Activated CD4-positive, alpha-beta T cell treated with anti-CD3 and anti-CD28 coated beads for 4 hours (primary cell): ENCODE results near the gene LRMDA.

Experiments
- DNase-seq, 2 donors: peaks; one replicate each; pipeline ENCODE4 v3.0.0-alpha.2; 2020

LRMDA gene

GRCh38 chr10:76333796-76334195, 902.4 kb downstream of the LRMDA start:
- no peak for DNase-seq

- no peak for DNase-seq
These were observed 902.8 kb downstream of the LRMDA start for GRCh38 chr10:76334255-76334654.

DNA sequence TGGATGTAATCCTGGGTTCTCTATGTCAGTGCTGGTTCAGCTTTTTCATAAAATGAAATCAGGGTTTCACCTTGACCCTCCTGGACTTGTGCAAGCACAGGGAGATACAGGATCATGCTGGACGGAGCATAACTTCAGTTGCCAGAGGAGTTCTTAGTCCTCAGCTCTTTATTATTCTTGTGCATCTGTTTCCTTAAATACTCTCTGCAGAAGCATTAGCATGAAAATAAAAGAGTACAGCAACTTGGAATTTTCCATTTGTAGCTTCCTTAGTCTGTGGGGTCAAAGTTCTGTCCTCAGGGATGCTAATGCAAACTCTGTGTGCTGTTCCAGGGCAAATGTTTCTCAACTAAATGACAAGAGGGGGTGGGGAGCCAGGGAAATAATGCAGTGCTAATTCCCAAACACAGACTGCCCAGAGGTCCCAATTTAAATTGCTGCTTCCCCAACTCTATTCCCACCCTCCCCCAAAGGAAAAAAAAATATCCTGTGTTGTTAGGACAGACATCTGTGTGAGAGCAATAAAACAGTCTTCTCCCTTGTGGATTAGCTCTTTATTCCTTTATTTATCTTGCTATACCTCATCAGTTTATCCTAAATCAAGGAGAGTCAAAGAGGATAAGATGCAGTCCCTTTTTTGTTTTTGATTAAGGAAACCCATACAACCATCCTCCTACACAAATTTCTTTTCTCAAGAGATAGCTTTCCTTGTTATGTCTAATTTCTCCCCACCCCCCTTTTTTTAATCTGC, 905.0 kb downstream of the LRMDA start:
- no peak for DNase-seq

DNA sequence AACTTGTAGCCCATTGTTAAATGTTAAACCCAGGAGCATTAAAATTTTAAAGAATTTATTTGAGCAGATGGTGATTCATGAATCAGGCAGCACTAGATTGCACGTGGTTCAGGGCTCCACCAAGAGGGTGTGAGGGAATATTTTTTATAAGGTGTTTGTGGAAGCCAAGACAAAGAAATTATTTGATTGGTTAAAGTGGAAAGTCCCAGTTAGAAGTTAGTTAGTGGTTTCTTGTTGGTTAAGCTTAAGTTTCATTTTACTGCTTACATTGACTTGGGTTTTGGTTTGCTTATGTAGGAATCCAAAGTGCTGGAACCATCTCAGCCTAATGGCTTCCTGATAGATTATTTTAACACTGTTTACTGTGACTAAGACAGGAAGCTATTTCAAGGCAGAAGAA, 906.2 kb downstream of the LRMDA start:
- no peak for DNase-seq

- DNase-seq, result no peak
These were observed 906.8 kb downstream of the LRMDA start for GRCh38 chr10:76338187-76338586.

- DNase-seq, result no peak
These were observed 910.3 kb downstream of the LRMDA start for GRCh38 chr10:76341740-76342139.

GRCh38 chr10:76342996-76343395, 911.6 kb downstream of the LRMDA start:
- no peak for DNase-seq

DNA sequence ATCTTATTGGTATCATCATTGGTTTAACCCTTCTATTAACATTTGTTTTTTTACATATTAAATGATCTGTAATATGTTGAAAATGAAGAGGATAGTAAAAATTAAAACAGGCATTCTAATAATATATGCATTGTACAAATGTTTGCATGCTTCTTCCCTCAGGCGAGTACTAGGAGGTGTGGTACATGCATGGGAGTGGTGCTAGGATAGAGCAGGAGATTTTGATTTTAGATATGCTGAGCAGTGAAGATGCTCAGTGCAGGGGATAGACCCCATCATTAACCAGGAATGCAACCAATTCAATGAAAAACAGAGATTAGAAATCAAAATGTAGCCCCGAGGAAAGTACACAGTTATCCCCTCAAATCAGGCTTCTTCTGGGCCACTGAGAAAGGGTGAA, 916.4 kb downstream of the LRMDA start:
- no peak for DNase-seq

- DNase-seq, result no peak
These were observed 919.2 kb downstream of the LRMDA start for GRCh38 chr10:76350583-76350982.

GRCh38 chr10:76352300-76352699, 920.9 kb downstream of the LRMDA start:
- no peak for DNase-seq

DNA sequence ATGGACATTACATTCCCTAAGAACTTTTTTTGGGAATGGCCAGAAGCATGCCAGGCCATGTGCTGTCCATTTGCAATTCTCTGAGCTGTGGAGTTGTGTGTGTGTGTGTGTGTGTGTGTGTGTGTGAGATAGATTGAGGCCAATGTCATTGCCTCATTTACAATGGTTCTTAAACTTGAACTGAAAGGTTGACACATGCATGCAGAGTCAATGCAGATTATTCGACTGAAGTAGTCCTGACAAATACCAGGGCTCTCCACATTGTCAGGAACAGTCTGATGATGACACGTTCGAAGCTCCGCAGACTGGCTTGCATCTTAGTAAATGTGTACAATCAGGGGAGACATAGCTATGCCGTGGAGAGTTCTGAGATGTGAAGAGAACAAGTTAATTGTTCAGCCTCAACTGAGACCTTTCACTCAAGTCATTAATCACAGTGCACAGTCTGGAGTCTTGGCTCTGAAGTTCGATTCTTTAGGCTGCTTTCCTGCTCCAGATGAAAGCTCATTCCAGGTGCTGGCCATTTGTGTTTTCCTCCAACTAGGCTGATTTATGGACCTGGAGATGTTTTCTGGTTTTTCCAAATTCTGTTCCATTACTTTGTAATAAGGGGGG, 921.9 kb downstream of the LRMDA start:
- DNase-seq, result no peak

GRCh38 chr10:76354212-76354738, 922.9 kb downstream of the LRMDA start:
- no peak for DNase-seq

DNA sequence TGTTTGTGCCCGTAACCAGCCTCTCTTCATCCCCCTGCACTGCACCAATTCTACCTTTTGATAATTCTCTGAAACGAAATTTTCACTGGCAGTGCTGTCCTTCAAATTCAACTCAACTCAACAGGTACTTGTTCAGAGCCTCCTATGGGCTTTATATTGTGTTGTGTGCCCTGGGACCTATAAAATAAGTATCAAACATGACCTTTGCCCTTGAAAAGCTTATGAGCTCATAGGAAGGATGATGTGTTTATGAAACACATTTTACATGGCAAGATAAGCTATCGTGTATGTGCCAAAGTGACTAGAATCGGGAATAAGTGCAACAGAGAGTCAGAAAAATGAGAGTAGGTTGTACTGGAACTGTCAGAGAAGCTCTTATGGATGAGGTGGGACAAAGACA, 923.5 kb downstream of the LRMDA start:
- no peak for DNase-seq

- DNase-seq, result no peak
These were observed 925.1 kb downstream of the LRMDA start for GRCh38 chr10:76356557-76356956.

- DNase-seq, result no peak
These were observed 926.4 kb downstream of the LRMDA start for GRCh38 chr10:76357726-76358415.

DNA sequence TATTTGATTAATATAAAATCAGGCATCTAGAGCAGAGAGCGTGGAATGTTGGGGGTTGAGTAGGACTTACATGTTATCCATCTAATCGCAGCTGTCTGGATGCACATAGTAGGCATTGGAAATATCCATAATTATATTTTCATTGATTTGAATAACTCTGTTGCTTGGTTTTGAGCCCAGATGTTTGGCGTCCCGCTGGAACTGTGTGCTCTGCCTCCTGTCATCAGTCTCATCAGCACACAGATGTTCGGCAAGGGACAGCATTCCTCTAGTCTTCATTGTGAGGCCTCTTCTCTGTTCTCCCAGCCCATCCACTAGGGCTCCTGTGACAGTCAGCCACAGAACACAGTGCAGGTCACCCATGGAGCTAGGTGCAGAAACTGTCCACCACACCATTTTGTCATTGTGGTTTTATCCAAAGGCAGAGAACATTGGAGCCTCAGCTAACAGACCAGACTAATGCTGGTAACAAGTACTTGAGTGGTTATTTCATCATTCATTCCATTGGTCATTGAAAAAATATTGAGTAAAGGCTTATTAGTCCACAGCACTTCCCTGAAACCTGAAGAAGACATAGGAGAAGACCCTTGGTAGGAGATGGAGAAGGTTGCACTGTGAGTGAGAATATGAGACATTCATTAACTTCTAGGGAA, 927.4 kb downstream of the LRMDA start:
- no peak for DNase-seq

DNA sequence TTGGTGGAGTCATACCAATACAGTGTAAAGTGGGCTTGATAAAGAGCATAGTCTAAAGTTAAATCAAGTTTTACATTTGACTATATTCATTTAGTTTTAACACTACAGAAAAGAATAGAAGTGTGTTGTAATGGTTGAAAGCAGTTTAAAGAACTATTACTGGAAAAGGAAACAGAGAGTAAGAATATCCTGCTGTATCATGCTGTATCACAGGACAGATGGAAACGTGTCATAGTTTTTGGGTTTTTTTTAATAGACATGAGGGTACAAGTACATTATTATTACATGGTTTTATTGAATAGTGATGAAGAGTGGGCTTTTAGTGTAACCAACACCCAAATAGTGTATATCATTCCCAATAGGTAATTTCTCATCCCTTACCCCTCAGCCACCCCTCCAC, 944.3 kb downstream of the LRMDA start:
- no peak for DNase-seq

- no peak for DNase-seq
These were observed 951.0 kb downstream of the LRMDA start for GRCh38 chr10:76382381-76382851.

DNA sequence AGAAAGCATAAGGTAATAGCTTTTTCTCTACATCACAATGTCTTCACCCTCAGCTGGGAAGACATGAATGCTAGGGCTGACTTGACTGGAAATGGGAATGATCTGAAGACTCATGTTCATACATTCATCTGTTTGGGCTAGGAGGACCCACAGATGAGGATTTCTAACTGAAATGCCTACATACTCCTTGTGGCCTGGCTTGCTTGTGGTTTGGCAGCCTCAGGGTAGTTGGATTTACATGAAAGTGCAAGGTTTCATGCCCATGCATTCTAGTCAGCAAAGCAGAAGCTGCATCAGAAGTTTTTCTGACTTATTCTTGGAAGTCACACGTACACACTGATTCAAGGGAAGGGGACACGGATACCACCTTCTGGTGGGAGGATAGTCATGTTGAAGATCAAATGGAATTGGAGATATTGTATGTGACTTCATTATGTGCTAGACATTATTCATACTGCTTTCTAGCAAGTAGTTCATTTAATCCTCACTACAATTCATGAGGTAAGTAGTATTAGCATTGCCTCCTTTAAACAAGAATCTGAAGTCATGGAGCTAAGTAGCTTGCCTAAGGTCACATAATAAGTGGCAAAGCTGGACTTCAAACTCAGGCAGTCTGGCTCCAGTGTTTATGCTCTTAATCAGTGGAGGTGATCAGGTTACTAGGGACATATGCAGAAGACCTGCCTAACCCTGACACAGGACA, 957.0 kb downstream of the LRMDA start:
- DNase-seq, result no peak

DNA sequence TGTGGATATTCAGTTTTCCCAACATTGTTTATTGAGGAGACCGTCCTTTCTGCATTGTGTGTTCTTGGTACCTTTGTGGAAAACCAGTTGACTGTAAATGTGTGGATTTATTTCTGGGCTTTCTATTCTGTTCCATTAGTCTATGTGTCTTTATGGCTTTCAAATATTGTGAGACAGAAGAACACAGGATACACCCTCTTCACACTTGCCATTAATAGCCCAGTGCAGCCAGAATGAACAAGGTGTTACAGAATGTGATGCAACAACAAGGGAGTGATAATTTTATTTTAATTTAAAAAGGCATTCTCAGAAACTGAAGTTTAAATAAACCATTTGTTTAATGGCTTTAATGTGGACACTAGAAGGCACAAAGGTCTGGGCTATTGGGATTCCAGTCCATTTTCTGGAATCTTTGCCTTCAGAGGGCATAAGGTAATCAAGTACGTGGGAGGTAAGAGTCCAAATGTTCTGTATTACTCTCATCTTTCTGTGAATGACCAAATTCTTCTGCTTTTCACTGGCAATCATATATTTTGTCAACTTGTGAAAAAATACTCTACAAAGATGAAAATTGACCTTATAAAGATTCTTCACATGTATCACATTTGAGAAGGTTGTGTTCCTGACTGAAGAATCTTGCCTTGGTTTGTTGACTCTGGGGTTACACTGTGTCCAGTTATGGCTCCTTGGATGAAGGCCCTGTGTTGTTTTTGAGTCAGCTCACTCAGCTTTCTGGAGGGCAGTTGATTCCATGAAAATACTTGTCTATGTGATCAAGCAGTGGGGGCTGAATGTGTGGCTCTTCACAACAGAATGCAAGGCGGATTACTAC, 962.7 kb downstream of the LRMDA start:
- no peak for DNase-seq

- no peak for DNase-seq
These were observed 963.3 kb downstream of the LRMDA start for GRCh38 chr10:76394707-76395042.

DNA sequence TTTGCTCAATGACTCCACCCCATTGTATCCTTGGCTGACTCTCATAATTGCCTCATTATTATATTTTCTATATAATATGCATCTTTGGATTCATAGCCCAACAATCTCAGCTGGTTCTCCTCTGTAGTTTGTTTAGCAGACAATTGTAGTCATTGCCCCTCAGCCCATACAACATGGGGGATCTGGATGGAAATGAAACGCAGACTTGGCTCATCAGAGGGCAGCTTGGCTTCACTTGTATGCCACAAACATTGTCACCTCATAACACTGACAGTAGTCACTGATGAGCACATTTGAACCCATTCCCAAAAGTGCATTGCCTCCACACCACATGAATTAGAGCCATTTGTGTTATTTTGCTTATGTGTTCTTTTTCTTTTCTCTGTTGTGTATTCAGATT, 963.8 kb downstream of the LRMDA start:
- DNase-seq, result no peak
